CD14-positive monocyte (primary cell): Measurements from ENCODE around the gene FN1. TPM values are rescaled to one million over a fixed set of nuclear protein-coding genes. Genes with fewer than 3 reads are reported as not detected.

Experiments used
- DNase-seq, 3 donors: peaks; one replicate each; pipeline ENCODE4 v3.0.0-alpha.2; 2011 to 2022
- H2AFZ ChIP-seq: 2 replicates; pipeline ENCODE4 v1.6.0; 2012; ENCODE audit warnings: mild to moderate bottlenecking, low read depth, low read length, inconsistent platforms; ENCODE audit not compliant: insufficient read depth, poor library complexity, severe bottlenecking
- H3K27ac ChIP-seq, 2 donors: 1 replicate in 1 of 2; 2 replicates in 1 of 2; pipeline ENCODE4 v1.5.1; 2012 to 2013; ENCODE audit warnings: low read length in 2 of 2, control low read depth in 1 of 2, inconsistent platforms in 1 of 2, low read depth in 1 of 2, mild to moderate bottlenecking in 1 of 2
- H3K27me3 ChIP-seq, 2 donors: one replicate each; pipeline versions ENCODE4 v1.6.0 to v1.6.1; 2011 to 2013; ENCODE audit warnings: low read length in 2 of 2; ENCODE audit not compliant: control insufficient read depth in 2 of 2, insufficient read depth in 2 of 2
- H3K36me3 ChIP-seq, 2 donors: replicated peaks in 1 of 2; 1 replicate in 1 of 2; 2 replicates in 1 of 2; pipeline versions ENCODE4 v1.5.1 to v1.6.1; 2012 to 2013; ENCODE audit warnings: low read length in 2 of 2, control low read depth in 1 of 2, inconsistent platforms in 1 of 2, mild to moderate bottlenecking in 1 of 2; ENCODE audit not compliant: insufficient read depth in 2 of 2, control insufficient read depth in 1 of 2
- H3K4me1 ChIP-seq, 2 donors: 1 replicate in 1 of 2; 2 replicates in 1 of 2; pipeline versions ENCODE4 v1.5.1 to v1.6.1; 2012 to 2013; ENCODE audit warnings: low read length in 2 of 2, control low read depth in 1 of 2, inconsistent platforms in 1 of 2, mild to moderate bottlenecking in 1 of 2, moderate library complexity in 1 of 2; ENCODE audit not compliant: insufficient read depth in 2 of 2, control insufficient read depth in 1 of 2
- H3K4me2 ChIP-seq: replicated peaks from 2 replicates; pipeline ENCODE3; 2012; ENCODE audit warnings: low read length, moderate library complexity, mild to moderate bottlenecking; ENCODE audit not compliant: poor library complexity, severe bottlenecking; ENCODE audit errors: extremely low read depth
- H3K4me3 ChIP-seq, 3 experiments: fragments of 200-600 bp in 1 of 3; sonication (generic) in 1 of 3; replicated peaks in 1 of 3; 1 replicate in 2 of 3; 2 replicates in 1 of 3; pipeline ENCODE4 v1.5.1; 2011 to 2013; ENCODE audit warnings: low read length in 3 of 3, mild to moderate bottlenecking in 3 of 3, control low read depth in 2 of 3, low read depth in 2 of 3, inconsistent platforms in 1 of 3, moderate library complexity in 1 of 3
- H3K79me2 ChIP-seq: 2 replicates; pipeline ENCODE4 v1.6.0; 2012; ENCODE audit warnings: mild to moderate bottlenecking, control low read depth, inconsistent platforms, low read length, moderate library complexity; ENCODE audit not compliant: insufficient read depth
- H3K9ac ChIP-seq: 2 replicates; pipeline ENCODE4 v1.6.0; 2017; ENCODE audit warnings: low read length, mild to moderate bottlenecking; ENCODE audit not compliant: insufficient read depth, poor library complexity, severe bottlenecking
- H3K9me3 ChIP-seq, 2 donors: replicated peaks in 1 of 2; 1 replicate in 1 of 2; 2 replicates in 1 of 2; pipeline versions ENCODE4 v1.5.1 to v1.6.1; 2012 to 2013; ENCODE audit warnings: low read length in 2 of 2, control low read depth in 1 of 2; ENCODE audit not compliant: control insufficient read depth in 1 of 2, insufficient read depth in 1 of 2
- H4K20me1 ChIP-seq: 2 replicates; pipeline ENCODE4 v1.6.0; 2012; ENCODE audit warnings: mild to moderate bottlenecking, low read length, control low read depth, moderate library complexity; ENCODE audit not compliant: insufficient read depth
- H3K27ac Mint-ChIP-seq, 7 donors: one replicate each; pipeline ENCODE4 v1.8.0; 2020; ENCODE audit warnings: mild to moderate bottlenecking in 7 of 7, mixed read lengths in 7 of 7, moderate library complexity in 6 of 7, inconsistent platforms in 2 of 7
- H3K27me3 Mint-ChIP-seq, 3 donors: one replicate each; pipeline ENCODE4 v1.8.0; 2021 to 2022; ENCODE audit warnings: low read depth in 3 of 3, mild to moderate bottlenecking in 3 of 3, mixed read lengths in 3 of 3, moderate library complexity in 3 of 3, inconsistent platforms in 1 of 3
- H3K36me3 Mint-ChIP-seq, 2 donors: one replicate each; pipeline ENCODE4 v1.8.0; 2020; ENCODE audit warnings: mixed read lengths in 2 of 2, inconsistent platforms in 1 of 2, mild to moderate bottlenecking in 1 of 2
- H3K4me1 Mint-ChIP-seq: one replicate; pipeline ENCODE4 v1.8.0; 2020; ENCODE audit warnings: mild to moderate bottlenecking, mixed read lengths
- H3K4me3 Mint-ChIP-seq, 2 donors: one replicate each; pipeline ENCODE4 v1.8.0; 2020; ENCODE audit warnings: mild to moderate bottlenecking in 2 of 2, mixed read lengths in 2 of 2, moderate library complexity in 1 of 2
- H3K9me3 Mint-ChIP-seq, 7 donors: one replicate each; pipeline ENCODE4 v1.8.0; 2020 to 2022; ENCODE audit warnings: mixed read lengths in 7 of 7, mild to moderate bottlenecking in 6 of 7, moderate library complexity in 6 of 7, inconsistent platforms in 2 of 7
- CTCF ChIP-seq: fragments of 200-600 bp; IDR thresholded peaks from one replicate; pipeline ENCODE4 v1.8.0; 2022; ENCODE audit warnings: antibody characterized with exemption, mild to moderate bottlenecking
- WGBS: methylation state at CpG from one replicate; pipeline ENCODE4 v1.1.5; 2013; ENCODE audit warnings: missing lambda C conversion rate; ENCODE audit not compliant: insufficient coverage; 5-methylcytosine and 5-hydroxymethylcytosine counted together
- intact Hi-C, 2 donors: fragments of 100-400 bp; cut with micrococcal nuclease; formaldehyde crosslinking; loops; one replicate each; pipeline versions ENCODE4 v1.15.0 to v1.15.1; 2023
- polyA plus RNA-seq, 3 donors: library from polyadenylated mRNA; depleted of rRNA in 1 of 3; unstranded in 2 of 3; stranded (reverse) in 1 of 3; fragments of 300-500 nt in 2 of 3; fragments of >200 nt in 1 of 3; fragmentation: Illumina TruSeq in 2 of 3; gene quantifications; 1 replicate in 2 of 3; 2 replicates in 1 of 3; pipeline ENCODE4 v1.2.3, GENCODE V29; 2012 to 2021

The FN1 gene
- polyA plus RNA-seq, 3 donors = 0.21 to 0.72 (median 0.23) TPM

GRCh38 chr2:215358312-215358845, 77.5 kb downstream of the FN1 start:
- Mint-ChIP-seq H3K9me3 (no peaks in the 10 kb centered on the region), H3K27ac (no peak overlapping the region), H3K36me3 (peaks cover 0 to 17% of the 10 kb centered on the region in 2 donors), H3K4me1 (no peaks in the 10 kb centered on the region), H3K27me3 (no peaks in the 10 kb centered on the region), H3K4me3 (no peak overlapping the region)
- DNase-seq = no peak
- intact Hi-C loops = no loop called here
- Histone ChIP-seq H3K36me3 (no peaks in the 10 kb centered on the region), H2AFZ (no peak overlapping the region), H4K20me1 (no peaks in the 10 kb centered on the region), H3K27me3 (no peaks in the 10 kb centered on the region), H3K9ac (no peak overlapping the region), H3K27ac (no peak overlapping the region), H3K79me2 (no peaks in the 10 kb centered on the region), H3K9me3 (no peaks in the 10 kb centered on the region), H3K4me2 (no peak overlapping the region), H3K4me3 (no peak overlapping the region), H3K4me1 (no peaks in the 10 kb centered on the region)
- TF ChIP-seq CTCF = no peak
- no CpG with 5 or more reads among the region's 4 CpGs for WGBS

- no peaks in the 10 kb centered on the region for H3K4me1 Mint-ChIP-seq
Measured at GRCh38 chr2:215357660-215358059, 78.2 kb downstream of the FN1 start.

More at GRCh38 chr2:215357660-215358059, 78.2 kb downstream of the FN1 start:
- no CpG with 5 or more reads among the region's 3 CpGs for WGBS
- Histone ChIP-seq H3K27ac (no peak overlapping the region), H4K20me1 (no peaks in the 10 kb centered on the region), H3K79me2 (no peaks in the 10 kb centered on the region), H3K4me2 (no peak overlapping the region), H3K4me1 (no peaks in the 10 kb centered on the region), H3K4me3 (no peak overlapping the region), H3K9me3 (no peaks in the 10 kb centered on the region), H3K36me3 (no peaks in the 10 kb centered on the region), H3K27me3 (no peaks in the 10 kb centered on the region), H2AFZ (no peak overlapping the region), H3K9ac (no peak overlapping the region)
- intact Hi-C loops = no loop called here
- DNase-seq = no peak
- H3K4me3 Mint-ChIP-seq = no peak overlapping the region
- H3K36me3 Mint-ChIP-seq = peaks cover 0 to 17% of the 10 kb centered on the region in 2 donors
- no peaks in the 10 kb centered on the region for H3K9me3 Mint-ChIP-seq
- H3K27me3 Mint-ChIP-seq = no peaks in the 10 kb centered on the region
- TF ChIP-seq CTCF = no peak
- H3K27ac Mint-ChIP-seq = no peak overlapping the region
